ENCODE data around the gene CNOT6. TPM values are rescaled to one million over a fixed set of nuclear protein-coding genes. Genes with fewer than 3 reads are reported as not detected.

Gene CNOT6
- total RNA-seq, 1 experiment from 2014 or later: 59.1 TPM

DNA sequence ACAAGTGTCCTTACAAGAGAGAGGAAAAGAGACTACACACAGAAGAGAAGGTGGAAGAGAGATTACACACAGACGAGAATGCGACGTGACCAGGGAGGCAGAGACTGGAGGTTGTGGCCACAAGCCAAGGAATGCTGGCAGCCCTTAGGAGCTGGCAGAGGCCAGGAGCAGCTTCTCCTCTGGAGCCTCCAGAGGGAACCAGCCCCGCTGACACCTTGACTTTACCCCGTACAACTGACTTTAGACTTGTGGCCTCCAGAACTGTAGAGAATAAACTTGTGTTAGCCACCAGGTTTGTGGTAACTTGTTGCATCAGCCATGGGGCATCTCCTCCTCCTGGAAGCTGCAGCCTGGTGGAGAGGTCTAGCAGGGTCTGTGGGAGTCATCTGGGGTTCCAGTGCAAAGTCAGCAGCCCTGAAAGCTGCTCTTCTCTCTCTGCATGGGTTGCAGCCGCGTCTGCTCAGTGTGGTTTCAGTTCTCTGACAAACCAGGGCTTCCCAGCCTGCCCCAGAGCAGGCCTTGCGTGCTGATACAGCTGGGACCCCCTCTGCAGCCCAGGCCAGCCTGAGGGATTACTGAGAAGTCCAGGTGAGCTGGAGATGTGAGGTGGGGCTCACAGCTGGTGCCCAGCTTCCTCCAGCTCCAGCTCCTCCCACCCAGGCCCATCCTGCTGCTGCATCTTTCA, 30.8 kb upstream of the CNOT6 start:
- Histone ChIP-seq H3K9me2 (ENCODE audit: insufficient read depth) (no peaks in the 10 kb centered on the region), H3K4me2 (ENCODE audit: low read length) (no peak overlapping the region), H2AFZ (ENCODE audit: low read depth, low read length, poor library complexity, severe bottlenecking) (no peak overlapping the region), H3K27me3 (ENCODE audit: insufficient read depth, low read length) (no peaks in the 10 kb centered on the region), H3K9ac (ENCODE audit: low read length) (no peak overlapping the region), H3K79me2 (ENCODE audit: insufficient read depth, low read length) (no peaks in the 10 kb centered on the region), H3K9me3 (ENCODE audit: control insufficient read depth in 1 of 2, insufficient read depth in 1 of 2, low read depth in 1 of 2, low read length in 2 of 2) (no peaks in the 10 kb centered on the region), H3K4me1 (ENCODE audit: control insufficient read depth in 1 of 2, insufficient read depth in 2 of 2, low read length in 2 of 2) (peaks cover 7 to 14% of the 10 kb centered on the region in 2 experiments; a peak in 3 of 4 replicates), H4K20me1 (ENCODE audit: insufficient read depth) (no peaks in the 10 kb centered on the region), H3K36me3 (ENCODE audit: control insufficient read depth in 1 of 2, insufficient read depth in 2 of 2, low read length in 2 of 2) (no peaks in the 10 kb centered on the region), H3K4me3 (replicated peaks in 1 of 2; ENCODE audit: low read depth in 1 of 2, low read length in 2 of 2) (no peak overlapping the region), H3K27ac (ENCODE audit: low read depth, low read length) (no peak overlapping the region)
- TF ChIP-seq YY1 (IDR thresholded peaks at IDR 0.05; ENCODE audit: extremely low read depth, insufficient replicate concordance, low read depth, low read length) (no peak), ZFX (IDR thresholded peaks at IDR 0.05) (no peak), ATF3 (IDR thresholded peaks at IDR 0.05) (no peak), EGR1 (IDR thresholded peaks at IDR 0.05; ENCODE audit: low read depth) (no peak), SIN3A (IDR thresholded peaks at IDR 0.05; ENCODE audit: low read depth) (no peak), CTCF (IDR thresholded peaks at IDR 0.05 in 2 of 3, conservative IDR thresholded peaks at IDR 0.05 in 1 of 3; ENCODE audit: borderline replicate concordance in 1 of 3, insufficient read depth in 1 of 3, low read depth in 2 of 3, low read length in 2 of 3) (no peak), TCF7L2 (IDR thresholded peaks at IDR 0.05; ENCODE audit: borderline replicate concordance, extremely low read depth, insufficient read depth, insufficient read length) (no peak), JUND (IDR thresholded peaks at IDR 0.05) (no peak), EZH2 (IDR thresholded peaks at IDR 0.05) (no peak), CEBPB (IDR thresholded peaks at IDR 0.05; ENCODE audit: low read depth) (no peak), RAD21 (IDR thresholded peaks at IDR 0.05; ENCODE audit: low read depth) (no peak), FOSL1 (IDR thresholded peaks at IDR 0.05; ENCODE audit: low read depth) (no peak), ZNF274 (IDR thresholded peaks at IDR 0.05; ENCODE audit: low read depth, low read length) (no peak), SP1 (IDR thresholded peaks at IDR 0.05; ENCODE audit: low read depth) (no peak)
- TF ChIP-seq, protein P1, sequence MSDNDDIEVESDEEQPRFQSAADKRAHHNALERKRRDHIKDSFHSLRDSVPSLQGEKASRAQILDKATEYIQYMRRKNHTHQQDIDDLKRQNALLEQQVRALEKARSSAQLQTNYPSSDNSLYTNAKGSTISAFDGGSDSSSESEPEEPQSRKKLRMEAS (IDR thresholded peaks at IDR 0.05): no peak
- TF ChIP-seq, protein P2, sequence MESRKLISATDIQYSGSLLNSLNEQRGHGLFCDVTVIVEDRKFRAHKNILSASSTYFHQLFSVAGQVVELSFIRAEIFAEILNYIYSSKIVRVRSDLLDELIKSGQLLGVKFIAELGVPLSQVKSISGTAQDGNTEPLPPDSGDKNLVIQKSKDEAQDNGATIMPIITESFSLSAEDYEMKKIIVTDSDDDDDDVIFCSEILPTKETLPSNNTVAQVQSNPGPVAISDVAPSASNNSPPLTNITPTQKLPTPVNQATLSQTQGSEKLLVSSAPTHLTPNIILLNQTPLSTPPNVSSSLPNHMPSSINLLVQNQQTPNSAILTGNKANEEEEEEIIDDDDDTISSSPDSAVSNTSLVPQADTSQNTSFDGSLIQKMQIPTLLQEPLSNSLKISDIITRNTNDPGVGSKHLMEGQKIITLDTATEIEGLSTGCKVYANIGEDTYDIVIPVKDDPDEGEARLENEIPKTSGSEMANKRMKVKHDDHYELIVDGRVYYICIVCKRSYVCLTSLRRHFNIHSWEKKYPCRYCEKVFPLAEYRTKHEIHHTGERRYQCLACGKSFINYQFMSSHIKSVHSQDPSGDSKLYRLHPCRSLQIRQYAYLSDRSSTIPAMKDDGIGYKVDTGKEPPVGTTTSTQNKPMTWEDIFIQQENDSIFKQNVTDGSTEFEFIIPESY (IDR thresholded peaks at IDR 0.05; ENCODE audit: extremely low read depth, insufficient replicate concordance, low read length): no peak
- intact Hi-C loops (cut with micrococcal nuclease): no loop called here
- DNase-seq (ENCODE audit: low read depth, low spot score) (no peak), ATAC-seq (no peak)
- POLR2A ChIA-PET: no interaction called here
- RAD21 ChIA-PET (ENCODE audit: low non-redundant PET in 1 of 2, low total read pairs in 2 of 2, uncharacterized antibody in 2 of 2, unreplicated experiment in 2 of 2): no interaction called here
- CTCF ChIA-PET: interaction anchor here (0.7 kb wide), 1 partner anchor 254 kb away, joined by 4 read pairs; no protein-coding TSS in a partner anchor
- no TSS peak for BruUV-seq (replicated peaks)

All from HCT116 (cell line).